Heart left ventricle (tissue), 16 donors: ENCODE results near the gene CPLX3. TPM values are rescaled to one million over a fixed set of nuclear protein-coding genes. Genes with fewer than 3 reads are reported as not detected.
A peak's percentile ranks its signal among the peaks of the same experiment; 100 is the strongest.

ENCODE experiments used
- ATAC-seq, 4 donors: fragments of 200-7000 bp; cut with Tn5 transposase; one replicate each; pipeline ENCODE4 v1.9.1; 2020 to 2022; ENCODE audit warnings: moderate library complexity in 4 of 4, mild to moderate bottlenecking in 3 of 4, moderate number of reproducible peaks in 1 of 4
- DNase-seq, 5 donors: peaks; one replicate each; pipeline ENCODE4 v3.0.0-alpha.2; 2020
- H3K27ac ChIP-seq, 12 donors: fragments of 200-600 bp; sonication (generic) in 4 of 12; one replicate each; pipeline versions ENCODE4 v1.5.0 to v1.8.0; 2016 to 2022; ENCODE audit warnings: mild to moderate bottlenecking in 2 of 12
- H3K27me3 ChIP-seq, 9 donors: fragments of 200-600 bp; sonication (generic) in 2 of 9; one replicate each; pipeline versions ENCODE4 v1.5.1 to v1.8.0; 2016 to 2022; ENCODE audit warnings: mild to moderate bottlenecking in 3 of 9
- H3K36me3 ChIP-seq, 9 donors: fragments of 200-600 bp; sonication (generic) in 2 of 9; one replicate each; pipeline versions ENCODE4 v1.5.0 to v1.8.0; 2018 to 2022; ENCODE audit warnings: mild to moderate bottlenecking in 2 of 9
- H3K4me1 ChIP-seq, 12 donors: fragments of 200-600 bp; sonication (generic) in 4 of 12; one replicate each; pipeline versions ENCODE4 v1.5.0 to v1.8.0; 2016 to 2022; ENCODE audit warnings: mild to moderate bottlenecking in 3 of 12
- H3K4me3 ChIP-seq, 12 donors: fragments of 200-600 bp; sonication (generic) in 4 of 12; one replicate each; pipeline versions ENCODE4 v1.5.0 to v1.8.0; 2017 to 2022; ENCODE audit warnings: mild to moderate bottlenecking in 9 of 12, moderate library complexity in 4 of 12
- H3K9me3 ChIP-seq, 12 donors: fragments of 200-600 bp; sonication (generic) in 4 of 12; one replicate each; pipeline versions ENCODE4 v1.5.0 to v1.8.0; 2016 to 2022; ENCODE audit warnings: mild to moderate bottlenecking in 1 of 12
- POLR2A ChIP-seq, 2 donors: fragments of 450-650 bp; IDR thresholded peaks; one replicate each; pipeline ENCODE4 v1.6.1; 2017; ENCODE audit warnings: antibody characterized with exemption in 2 of 2, mild to moderate bottlenecking in 2 of 2, moderate library complexity in 2 of 2
- WGBS, 4 donors: extraction: QIAGEN DNeasy Blood & Tissue Kit in 2 of 4; methylation state at CpG; one replicate each; pipeline versions ENCODE4 v1.1.5 to v1.1.7; 2013 to 2018; 5-methylcytosine and 5-hydroxymethylcytosine counted together
- intact Hi-C, 10 donors: fragments of 100-400 bp; cut with DNase I; formaldehyde crosslinking; loops; one replicate each; pipeline versions ENCODE4 v1.11.1 to v1.14.2; 2022
- polyA plus RNA-seq, 2 donors: library from polyadenylated mRNA; stranded (reverse); fragments of 200-250 nt; gene quantifications; one replicate each; pipeline ENCODE4 v1.2.3, GENCODE V29; 2013
- total RNA-seq, 9 donors: library from RNA; depleted of rRNA in 2 of 9; stranded (reverse); fragments of >200 nt in 2 of 9; fragmentation: NEBNext Ultra II Directional in 3 of 9; extraction: Animal tissue kit (Norgen Biotek cat#: 25700) in 3 of 9; gene quantifications; one replicate each; pipeline versions ENCODE4 v1.1.0 to v1.2.4, GENCODE V29; 2016 to 2023
- TF ChIP-seq, protein P1 (sequence below), 12 donors: fragments of 200-600 bp; sonication (generic) in 4 of 12; IDR thresholded peaks; one replicate each; pipeline versions ENCODE4 v1.5.0 to v1.8.0; 2018 to 2022; ENCODE audit warnings: antibody characterized with exemption in 12 of 12, mild to moderate bottlenecking in 5 of 12
- donor health status: ischemic (EF 13 %, LVEDD 7.1; RV severe dilation, severe dysfunction).
- donor health status: healthy with polysubstance abuse.
- donor health status: DM: no; HTN: yes; CAD: no.
- donor health status: DM: no; HTN: no; CAD: no.
- donor health status: ischemic (EF 25% LVEDD 6.9; RV normal size, moderate dysfunction).
- donor health status: ischemic (EF 25% LVEDD 5.7; RV mildly dilated, moderate dysfunction).
- donor health status: healthy.
- donor health status: DM: yes; HTN: yes; CAD: no.
- donor health status: ischemic (EF 35%, LVEDD 5.7; RV mildly dilated, moderate dysfunction).
- donor health status: nonischemic (EF 11% LVEDD 7.7; RV severe dilation, severe dysfunction).
- donor health status: DM: yes; HTN: yes; CAD: no.
- donor health status: PGD.
- donor health status: ischemic (EF 29% LVEDD 5.4; RV normal size, mild dysfunction).
- donor health status: nonischemic (EF 23%, LVEDD 6.1; RV moderate dilation, normal function).

Gene CPLX3
- total and polyA plus RNA-seq, 11 donors, result 0.06 to 3.3 (median 1.6) TPM; not detected in 3

DNA sequence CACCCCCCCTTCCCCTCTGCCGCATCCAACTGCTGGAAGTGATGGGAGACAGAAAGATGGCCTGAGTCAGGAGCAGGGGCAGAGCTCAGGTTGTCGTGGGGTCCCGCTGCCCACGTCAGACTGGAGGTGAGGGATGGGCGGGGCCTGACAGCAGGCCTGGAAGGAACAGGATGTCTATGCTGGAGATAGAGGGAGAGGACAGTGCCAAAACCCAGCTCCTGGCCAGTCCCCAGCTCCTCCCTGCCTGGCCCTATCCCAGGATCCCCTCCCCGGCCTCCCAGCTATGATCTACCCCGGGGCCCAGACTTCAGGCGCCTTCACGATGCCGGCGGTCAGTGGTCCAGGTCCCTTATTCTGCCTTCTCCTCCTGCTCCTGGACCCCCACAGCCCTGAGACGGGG is 13.9 kb upstream of the CPLX3 start, which contains the start of gene LMAN1L:
Gene LMAN1L (plus strand): TSS at position 303 of the 400 bp plus-strand sequence. CDS start 20 bp downstream, at position 323.
- Histone ChIP-seq H3K4me1 (peaks cover 0 to 21% (median 3%) of the 10 kb centered on the region in 12 donors), H3K4me3 (no peak within 1 kb of the TSS), H3K27me3 (no peaks in the 10 kb centered on the region), H3K9me3 (no peaks in the 10 kb centered on the region), H3K36me3 (no peaks in the 10 kb centered on the region), H3K27ac (peak within 1 kb of the TSS in 1 of 12 donors; percentile 25)
- DNase-seq (no peak), ATAC-seq (peak; percentile 38 to 55 (median 52))
- 42 to 66% (median 47%) methylated on average over 6 to 12 of the region's 12 CpGs for WGBS, 4 donors
- no peak for TF ChIP-seq POLR2A (IDR thresholded peaks at IDR 0.05)
- TF ChIP-seq, protein P1, sequence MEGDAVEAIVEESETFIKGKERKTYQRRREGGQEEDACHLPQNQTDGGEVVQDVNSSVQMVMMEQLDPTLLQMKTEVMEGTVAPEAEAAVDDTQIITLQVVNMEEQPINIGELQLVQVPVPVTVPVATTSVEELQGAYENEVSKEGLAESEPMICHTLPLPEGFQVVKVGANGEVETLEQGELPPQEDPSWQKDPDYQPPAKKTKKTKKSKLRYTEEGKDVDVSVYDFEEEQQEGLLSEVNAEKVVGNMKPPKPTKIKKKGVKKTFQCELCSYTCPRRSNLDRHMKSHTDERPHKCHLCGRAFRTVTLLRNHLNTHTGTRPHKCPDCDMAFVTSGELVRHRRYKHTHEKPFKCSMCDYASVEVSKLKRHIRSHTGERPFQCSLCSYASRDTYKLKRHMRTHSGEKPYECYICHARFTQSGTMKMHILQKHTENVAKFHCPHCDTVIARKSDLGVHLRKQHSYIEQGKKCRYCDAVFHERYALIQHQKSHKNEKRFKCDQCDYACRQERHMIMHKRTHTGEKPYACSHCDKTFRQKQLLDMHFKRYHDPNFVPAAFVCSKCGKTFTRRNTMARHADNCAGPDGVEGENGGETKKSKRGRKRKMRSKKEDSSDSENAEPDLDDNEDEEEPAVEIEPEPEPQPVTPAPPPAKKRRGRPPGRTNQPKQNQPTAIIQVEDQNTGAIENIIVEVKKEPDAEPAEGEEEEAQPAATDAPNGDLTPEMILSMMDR (IDR thresholded peaks at IDR 0.05), result no peak
- intact Hi-C loops, result no loop called here

DNA sequence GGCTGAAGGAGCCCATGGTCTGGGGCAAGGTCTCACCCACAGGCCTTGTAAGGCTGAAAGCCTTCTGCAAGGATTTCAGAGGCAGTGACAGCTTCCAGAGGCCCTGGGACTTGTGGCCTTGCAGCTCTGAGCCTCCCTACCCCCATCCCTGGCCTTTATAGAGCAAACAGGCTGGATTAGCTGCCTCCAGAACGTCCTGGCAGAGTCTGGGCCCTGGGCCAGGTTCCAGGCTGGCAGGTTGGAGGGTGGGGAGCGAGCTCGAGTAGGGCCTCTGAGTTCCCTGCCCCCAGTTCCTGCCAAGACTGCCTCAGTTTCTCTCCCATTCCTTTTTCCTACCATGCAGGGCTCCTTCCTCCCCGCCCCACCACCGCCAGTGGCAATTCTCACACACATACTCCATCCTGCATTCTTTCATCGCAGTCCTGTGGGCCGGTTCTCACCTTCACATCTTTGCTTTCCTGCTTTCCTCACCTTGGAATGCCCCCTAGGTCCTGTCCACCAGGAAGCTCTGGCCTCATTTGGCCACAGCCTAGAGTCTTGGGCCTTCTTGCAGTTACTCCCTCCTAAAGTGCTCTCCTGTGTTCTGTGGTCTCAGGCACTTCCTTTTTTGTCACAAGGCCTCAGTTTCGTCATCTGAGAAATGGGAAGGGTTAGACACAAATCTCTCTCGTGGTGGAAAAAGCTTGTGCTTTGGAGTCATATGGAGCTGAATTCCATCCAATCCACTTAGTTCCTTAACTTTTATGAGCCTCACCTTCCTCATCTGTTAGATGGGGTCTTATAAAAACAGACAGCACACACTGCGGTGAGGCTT is 11.1 kb upstream of the CPLX3 start:
- Histone ChIP-seq H3K36me3 (no peaks in the 10 kb centered on the region), H3K4me1 (peaks cover 0 to 22% (median 0%) of the 10 kb centered on the region in 12 donors), H3K9me3 (no peaks in the 10 kb centered on the region), H3K4me3 (no peak overlapping the region), H3K27ac (peak overlapping the region in 9 of 12 donors; percentile 27 to 81 (median 61)), H3K27me3 (no peaks in the 10 kb centered on the region)
- 67 to 73% (median 71%) methylated on average over 10 of the region's 10 CpGs for WGBS, 4 donors
- peak; percentile 34 to 70 (median 54) for ATAC-seq
- intact Hi-C loops, result no loop called here
- peak in 4 of 5 donors; percentile 46 to 80 (median 70) for DNase-seq
- TF ChIP-seq, protein P1 (IDR thresholded peaks at IDR 0.05), result no peak
- TF ChIP-seq POLR2A (IDR thresholded peaks at IDR 0.05), result no peak

DNA sequence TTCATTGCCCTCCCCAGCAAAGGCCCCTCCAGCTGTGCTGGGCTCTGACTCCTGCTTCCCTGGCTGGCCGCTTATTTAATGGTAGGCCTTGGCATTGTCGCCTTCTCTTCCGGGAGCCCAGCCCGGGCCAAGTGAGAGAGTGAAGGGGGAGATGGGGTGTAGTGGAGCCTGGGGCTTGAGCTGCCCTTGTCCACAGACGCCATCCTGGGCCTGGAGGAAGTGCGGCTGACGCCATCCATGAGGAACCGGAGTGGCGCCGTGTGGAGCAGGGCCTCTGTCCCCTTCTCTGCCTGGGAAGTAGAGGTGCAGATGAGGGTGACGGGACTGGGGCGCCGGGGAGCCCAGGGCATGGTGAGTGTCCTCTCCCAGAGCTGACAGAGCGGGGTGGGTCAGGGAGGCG is 10.5 kb upstream of the CPLX3 start:
- Histone ChIP-seq H3K36me3 (no peaks in the 10 kb centered on the region), H3K27ac (peak overlapping the region in 6 of 12 donors; percentile 20 to 81 (median 66)), H3K27me3 (no peaks in the 10 kb centered on the region), H3K9me3 (no peaks in the 10 kb centered on the region), H3K4me1 (peaks cover 0 to 22% (median 0%) of the 10 kb centered on the region in 12 donors), H3K4me3 (no peak overlapping the region)
- TF ChIP-seq POLR2A (IDR thresholded peaks at IDR 0.05), result no peak
- TF ChIP-seq, protein P1 (IDR thresholded peaks at IDR 0.05), result no peak
- WGBS, 4 donors, result 87 to 94% (median 90%) methylated on average over 10 to 15 of the region's 15 CpGs
- intact Hi-C loops, result no loop called here
- DNase-seq (no peak), ATAC-seq (no peak)

DNA sequence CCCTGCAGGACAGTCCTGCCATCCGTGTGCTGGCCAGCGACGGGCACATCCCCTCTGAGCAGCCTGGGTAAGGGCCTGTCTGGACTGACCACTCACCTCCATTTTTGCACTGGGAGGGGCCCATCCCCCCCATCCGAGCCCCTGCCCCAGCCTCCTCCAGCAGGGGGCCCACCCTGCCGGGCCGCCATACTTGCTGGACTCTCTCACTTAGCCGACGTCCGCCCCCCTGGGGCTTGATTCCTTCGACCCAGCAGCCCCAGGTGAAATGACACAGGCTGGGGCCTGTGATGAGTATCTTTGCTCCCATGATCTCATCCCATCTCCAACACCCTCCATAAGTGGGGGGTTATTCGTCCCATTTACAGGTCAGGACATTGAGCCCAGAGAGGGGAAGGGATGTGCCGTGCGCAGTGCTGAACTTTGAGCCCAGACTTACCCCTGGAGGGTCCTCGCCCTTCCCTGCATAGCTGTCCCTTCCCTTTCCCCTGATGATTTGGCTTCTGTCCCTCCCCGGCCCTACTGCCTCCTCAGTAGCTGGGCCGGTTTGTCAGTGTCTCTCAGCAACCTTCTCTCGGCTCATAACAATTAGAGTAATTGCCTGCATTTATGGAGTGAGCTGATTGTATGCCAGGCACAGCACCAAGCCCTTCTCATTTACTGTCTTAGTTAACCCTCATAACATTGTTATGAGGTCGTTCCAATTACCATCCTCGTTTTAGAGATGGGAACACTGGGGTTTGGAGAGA is 9.6 kb upstream of the CPLX3 start:
- H3K4me3 ChIP-seq, result no peak overlapping the region
- DNase-seq (no peak), ATAC-seq (peak in 2 of 4 donors; percentile 2 to 5)
- 48 to 61% (median 54%) methylated on average over 11 to 19 of the region's 19 CpGs for WGBS, 4 donors
- H3K9me3 ChIP-seq, result no peaks in the 10 kb centered on the region
- no peak for TF ChIP-seq POLR2A (IDR thresholded peaks at IDR 0.05)
- TF ChIP-seq, protein P1 (IDR thresholded peaks at IDR 0.05), result no peak
- peak overlapping the region in 10 of 12 donors; percentile 15 to 81 (median 74) for H3K27ac ChIP-seq
- H3K27me3 ChIP-seq, result no peaks in the 10 kb centered on the region
- intact Hi-C loops, result no loop called here
- peaks cover 0 to 22% (median 0%) of the 10 kb centered on the region in 12 donors for H3K4me1 ChIP-seq
- H3K36me3 ChIP-seq, result no peaks in the 10 kb centered on the region
